NCI-H2227 treated with DMSO at 0.1 percent for 48 hours (cell line): ENCODE results near the gene FSTL5.

Experiments
- DNase-seq: peaks from one replicate; lab custom pipeline; 2025; lab: John Stamatoyannopoulos, UW

The FSTL5 gene

DNA sequence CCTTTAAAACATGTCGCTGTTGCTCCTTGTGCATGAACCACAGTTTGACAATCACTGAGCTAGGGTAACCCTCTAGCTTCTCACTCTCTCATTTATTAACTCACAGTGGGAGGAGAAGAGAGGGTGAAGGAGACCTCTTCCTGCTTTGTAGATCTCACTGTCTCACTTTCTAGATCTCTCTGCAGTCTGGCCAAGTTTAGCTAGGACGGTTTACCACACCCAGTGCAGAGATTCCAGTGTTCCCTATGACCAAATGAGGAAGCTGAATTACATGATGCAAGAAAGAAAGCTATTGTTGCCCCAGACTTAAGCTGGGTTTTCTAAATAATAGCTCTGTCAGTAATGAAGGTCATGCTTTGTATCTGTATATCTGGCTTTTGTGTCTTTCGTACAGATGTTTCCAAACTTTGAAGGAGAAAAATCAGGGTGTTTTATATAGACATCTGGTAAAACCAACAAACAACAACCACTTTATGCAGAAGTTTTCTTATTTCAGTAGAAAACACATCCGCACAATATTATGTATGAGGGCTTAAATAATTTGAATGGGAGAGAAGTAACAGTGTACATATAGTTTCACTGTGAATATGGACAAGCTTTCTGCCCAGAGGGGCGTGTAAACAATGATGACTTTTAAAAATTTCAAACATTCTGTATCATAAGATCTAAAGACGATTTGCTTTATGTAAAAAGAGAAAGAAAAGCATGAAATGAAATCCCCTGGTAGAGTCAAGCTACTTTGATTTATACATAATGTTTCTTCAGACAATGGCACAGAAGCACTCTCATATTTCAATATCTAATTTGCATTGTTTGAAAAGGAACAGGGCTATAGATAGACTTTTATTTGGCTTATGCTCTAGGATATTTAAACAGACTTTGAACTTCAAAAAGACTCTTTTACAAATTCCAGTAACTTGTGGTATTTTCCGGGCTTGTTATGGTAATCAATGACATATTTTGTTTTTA lies 582.3 kb downstream of the FSTL5 start:
- no peak for DNase-seq

DNA sequence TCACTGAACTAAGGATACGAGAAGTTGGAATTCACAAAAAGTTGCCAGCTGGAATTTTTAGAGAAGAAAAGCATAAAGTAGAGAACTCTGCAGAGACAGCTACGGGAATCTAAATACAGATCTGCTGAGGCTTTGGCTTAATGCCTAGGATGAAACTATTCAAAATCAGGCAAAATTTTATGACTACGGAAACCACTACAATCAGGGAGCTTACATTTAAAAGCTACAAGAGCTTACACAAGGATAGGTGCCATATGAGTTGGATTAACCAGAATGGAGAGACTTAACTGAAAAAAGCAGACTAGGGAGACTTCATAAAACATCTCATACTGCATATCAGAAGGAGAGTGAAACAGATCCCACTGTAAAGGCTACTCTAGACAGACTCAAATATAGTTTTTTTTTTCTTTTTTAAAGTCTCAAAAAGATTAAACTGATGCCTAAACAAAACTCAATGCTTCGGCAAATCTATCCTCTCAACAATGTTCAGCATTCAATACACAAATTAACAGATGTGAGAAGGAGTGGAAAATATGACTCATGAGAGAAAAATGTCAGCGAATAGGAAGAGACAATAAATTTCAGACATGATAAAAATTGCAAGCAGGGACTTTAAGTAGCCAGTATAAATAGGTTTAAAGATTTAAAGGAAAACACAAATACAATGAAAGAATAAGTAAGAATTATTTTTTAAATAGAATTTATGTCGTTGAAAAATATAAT lies 586.1 kb downstream of the FSTL5 start:
- DNase-seq, result no peak

DNA sequence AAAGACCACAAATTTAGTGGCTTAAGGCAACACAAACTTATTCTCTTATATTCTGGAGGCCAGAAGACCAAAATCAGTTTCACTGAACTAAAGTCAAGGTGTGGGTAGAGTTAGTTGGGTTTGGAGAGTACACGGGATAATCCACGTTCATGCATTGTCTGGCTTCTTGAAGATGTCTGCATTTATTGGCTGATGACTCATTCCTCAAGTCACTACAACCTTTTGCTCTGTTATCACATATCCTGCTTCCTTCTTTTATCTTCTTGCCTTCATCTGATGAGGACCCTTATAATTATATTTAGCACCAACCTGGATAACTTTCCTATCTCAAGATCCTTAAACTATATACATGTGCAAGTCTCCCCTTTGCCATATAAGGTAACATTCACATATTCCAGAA lies 590.0 kb downstream of the FSTL5 start:
- no peak for DNase-seq

DNA sequence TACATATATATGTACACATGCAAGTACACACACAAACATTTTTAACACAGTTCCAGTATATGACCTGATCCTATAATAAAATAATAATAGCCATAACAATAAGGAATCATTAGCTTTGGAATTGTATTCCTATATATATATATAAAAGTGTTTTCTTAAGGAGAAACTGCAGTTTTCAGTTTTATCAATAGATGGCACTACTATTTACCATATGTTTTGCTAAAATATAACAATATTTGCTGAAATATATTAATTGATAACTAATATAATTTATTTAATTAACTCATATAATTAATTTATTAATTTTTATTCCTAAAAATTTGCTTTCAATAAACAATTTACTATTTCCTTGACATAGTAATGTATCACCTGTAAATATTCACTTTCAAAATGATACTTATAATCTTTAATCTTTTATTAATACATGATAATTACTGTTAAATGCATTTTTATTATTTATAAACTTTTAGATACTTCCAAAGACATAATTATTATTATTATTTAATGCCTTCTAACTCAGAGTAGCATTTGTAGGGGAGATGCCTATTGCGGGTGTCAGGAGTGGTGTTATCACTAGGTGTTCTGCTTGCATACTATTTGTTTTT lies 599.5 kb downstream of the FSTL5 start:
- no peak for DNase-seq

DNA sequence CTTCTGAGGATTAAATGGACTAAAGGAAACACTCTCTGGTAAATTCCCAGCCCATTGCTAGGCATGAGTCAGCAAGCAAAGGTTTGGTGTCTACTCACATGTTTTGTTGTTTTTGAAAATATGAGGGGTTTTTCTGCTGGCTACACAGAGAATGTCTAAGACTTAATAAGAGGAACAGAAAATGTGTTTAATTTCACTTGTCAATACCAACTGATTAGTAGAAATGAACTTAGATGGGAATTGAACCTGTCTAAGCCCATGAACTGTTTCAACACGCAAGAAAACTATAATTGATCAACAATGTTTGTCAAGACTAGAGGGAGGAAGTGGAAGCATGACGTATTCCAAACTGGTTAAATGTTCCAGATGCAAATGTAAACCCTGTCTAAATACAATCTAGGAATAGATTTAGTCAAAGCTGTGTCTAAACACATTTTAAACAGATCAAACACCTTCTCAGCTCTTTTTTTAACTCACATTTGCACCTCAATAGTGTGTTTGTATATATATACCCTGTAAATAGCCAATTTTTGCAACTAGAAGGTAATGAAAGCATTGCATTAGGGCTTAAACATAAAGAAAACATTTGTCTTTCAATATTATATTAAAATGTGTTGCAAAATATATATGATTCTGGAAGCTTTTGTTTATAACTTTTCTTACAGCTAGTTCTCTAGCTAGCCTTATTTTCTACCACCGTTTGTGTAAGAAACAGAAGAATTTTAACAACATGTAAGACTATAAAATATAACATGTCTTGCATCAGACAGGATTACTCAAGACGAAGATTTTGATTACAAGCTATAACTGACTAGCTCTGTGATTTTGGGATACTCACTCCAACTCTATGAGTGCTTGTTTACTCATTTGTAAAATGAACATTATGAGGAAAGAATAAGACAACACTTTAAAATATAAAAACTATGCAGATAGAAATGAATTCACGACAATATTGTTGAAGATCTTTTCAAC lies 607.8 kb downstream of the FSTL5 start:
- DNase-seq, result no peak

DNA sequence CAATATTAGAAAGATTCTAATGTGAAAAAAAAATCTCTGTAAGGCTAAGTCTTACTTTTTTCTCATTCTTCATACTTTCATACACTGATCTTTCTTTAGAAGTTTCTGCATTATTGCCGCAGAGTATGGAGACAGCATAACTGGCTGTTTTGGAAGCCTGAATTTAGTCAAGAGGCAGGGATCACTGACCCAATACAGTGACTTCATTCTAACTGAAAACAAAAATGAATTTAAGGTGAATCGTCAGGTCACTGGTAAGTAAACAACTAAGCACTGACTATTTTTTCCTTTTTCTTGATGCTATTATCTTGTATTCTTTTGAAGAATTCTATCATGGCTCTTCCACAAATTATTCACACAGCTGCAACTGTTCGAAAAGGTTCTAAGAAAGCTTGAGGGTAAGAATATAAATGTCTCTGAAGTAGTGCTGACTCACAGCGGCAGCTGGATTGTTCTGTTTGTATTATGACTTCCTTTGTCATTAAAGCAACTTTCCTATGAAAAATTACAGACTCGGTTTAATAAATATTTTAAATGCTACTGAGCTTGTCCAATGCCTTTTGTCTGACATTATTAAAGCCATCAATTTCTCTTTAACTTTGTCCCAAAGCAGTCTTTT lies 609.3 kb downstream of the FSTL5 start:
- no peak for DNase-seq

DNA sequence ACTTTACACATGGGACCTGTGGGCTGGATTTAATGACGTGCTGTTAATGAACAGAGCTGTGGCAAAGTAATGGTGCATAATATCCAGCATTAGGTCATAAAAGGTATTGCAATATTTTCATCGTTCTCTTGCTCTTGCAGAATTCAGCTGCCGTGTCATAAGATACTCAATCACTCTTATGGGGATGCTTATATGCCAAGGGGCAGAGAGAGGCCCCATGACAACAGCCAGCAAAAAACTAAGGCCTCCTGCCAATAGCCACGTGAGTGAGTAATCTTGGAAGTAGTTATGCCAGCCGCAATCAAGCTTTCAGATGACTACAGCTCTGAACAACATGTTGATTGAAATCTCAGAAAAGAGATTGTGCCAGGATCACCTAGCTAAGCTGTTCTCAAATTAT lies 616.9 kb downstream of the FSTL5 start:
- no peak for DNase-seq

DNA sequence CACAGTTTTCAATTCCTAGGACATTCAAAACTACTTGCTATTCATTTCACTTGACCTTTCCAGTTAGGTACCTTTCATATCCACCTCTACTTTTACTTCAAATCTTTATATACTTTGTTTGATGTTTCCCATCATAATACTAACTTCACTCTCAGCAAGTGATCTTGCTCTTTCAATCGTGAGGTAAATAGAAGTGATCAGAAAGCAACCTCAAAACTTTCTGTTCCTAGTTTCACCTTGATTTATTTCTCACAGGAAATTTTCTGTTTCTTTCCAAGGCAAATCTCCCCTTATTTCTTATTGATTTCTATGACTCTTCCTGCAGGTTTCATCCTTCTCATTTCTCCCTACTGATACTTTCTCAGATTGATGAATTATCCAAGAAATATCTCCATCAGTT lies 623.5 kb downstream of the FSTL5 start:
- DNase-seq, result no peak

DNA sequence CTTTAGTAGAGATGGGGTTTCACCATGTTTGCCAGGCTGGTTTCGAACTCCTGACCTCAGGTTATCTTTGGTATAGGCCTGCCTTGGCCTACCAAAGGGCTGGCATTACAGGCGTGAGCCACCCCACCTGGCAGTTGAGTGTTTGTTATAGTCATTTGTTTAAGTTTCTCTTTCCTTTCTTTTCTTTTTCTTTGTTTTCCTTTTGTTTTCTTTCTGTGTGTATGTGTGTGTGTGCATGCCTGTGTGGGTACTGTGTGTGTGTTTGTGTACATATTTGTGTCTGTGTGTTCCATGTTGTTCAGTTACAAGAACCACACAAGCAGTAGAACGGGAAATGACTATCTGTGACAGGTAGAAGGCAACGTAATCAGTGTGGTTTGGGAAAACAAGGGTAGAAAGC lies 624.9 kb downstream of the FSTL5 start:
- DNase-seq, result no peak

DNA sequence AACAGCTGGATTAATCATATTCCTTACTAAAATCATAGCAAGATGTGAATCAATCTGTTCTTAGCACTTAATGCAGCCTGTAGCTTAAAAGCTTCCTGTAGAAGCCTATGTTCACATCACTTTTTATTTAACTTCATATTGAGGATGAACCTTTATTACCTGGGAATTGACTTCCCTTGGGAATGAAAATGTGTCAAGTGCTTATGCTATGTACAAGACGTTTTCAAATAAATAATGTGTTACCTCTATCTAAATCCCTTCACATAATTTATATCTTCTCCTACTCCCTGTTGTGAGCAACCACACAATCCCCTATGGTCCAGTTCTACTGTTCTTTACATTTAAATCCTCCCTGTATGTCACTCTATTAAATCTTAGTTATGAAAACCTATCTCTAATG lies 633.1 kb downstream of the FSTL5 start:
- no peak for DNase-seq

DNA sequence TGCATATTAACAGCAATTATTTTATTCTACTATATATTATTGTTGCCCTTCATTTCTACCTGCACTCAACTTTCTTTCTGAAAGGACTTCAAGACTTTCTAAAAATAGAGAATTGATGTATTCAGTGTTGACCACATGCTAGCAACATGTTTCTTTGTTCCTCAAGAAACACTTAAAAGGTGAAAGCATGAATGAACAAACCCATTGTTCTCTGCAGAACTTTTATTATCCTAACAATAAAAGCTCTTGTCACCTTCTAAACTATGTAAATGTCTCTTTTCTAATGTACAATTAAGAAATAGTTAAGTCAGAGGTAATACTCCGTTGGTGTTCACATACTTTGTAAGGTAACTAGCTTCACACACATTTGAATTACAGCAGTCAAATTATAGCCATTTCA lies 638.7 kb downstream of the FSTL5 start:
- no peak for DNase-seq

DNA sequence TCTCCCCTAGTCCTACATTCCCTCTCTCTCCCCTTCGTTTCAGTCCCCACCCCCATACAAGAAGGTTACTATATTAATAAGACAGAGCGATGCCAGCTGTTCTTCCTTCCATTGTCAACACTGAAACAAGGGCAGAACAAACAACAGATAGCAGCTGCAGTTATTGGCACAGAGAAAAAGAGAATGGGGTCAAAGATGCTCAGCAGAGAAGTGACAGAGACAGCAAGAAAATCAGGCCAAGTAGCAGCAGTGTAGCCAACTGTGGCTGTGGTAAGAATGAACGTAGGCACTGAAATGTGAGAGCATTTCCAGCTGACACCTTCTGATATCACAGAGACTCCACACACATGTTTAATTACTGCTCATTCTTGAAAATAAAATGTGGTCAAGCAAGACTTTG lies 641.8 kb downstream of the FSTL5 start:
- DNase-seq, result no peak

DNA sequence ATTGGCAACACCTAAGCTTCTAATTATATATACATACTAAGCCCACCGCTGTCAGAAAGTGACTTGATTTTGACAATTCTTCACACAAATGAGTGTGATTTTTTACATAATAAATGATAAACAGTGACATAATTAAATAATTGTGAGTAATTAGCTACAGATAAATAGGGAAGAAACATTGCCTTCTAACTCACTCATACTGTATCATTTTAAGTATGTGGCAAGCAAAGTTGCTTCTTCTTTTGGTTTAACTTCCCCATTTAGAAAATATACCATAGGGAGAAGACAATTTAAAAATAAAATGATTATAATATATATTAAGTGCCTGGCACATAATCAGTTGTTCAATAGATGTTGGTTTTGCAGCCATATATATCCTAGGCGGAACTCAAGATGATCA lies 644.2 kb downstream of the FSTL5 start:
- DNase-seq, result no peak

DNA sequence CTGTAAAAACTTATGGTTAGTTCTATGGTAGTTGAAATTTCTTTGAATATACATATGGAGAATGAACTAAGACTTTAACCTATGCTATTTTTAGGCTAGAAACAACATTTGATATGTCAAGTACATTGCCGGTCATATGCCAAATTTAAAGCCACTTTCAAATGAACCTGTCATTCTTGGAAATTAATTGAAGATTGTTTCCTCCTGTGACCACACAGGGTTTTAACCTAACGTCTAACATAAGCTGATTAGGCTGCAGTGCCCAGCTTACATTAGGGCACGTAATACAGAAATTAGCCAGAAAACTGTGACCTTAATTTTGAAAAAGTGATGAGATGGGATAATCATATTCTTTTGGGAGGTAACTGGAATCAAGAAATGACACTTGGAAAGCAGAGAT lies 645.9 kb downstream of the FSTL5 start:
- no peak for DNase-seq

DNA sequence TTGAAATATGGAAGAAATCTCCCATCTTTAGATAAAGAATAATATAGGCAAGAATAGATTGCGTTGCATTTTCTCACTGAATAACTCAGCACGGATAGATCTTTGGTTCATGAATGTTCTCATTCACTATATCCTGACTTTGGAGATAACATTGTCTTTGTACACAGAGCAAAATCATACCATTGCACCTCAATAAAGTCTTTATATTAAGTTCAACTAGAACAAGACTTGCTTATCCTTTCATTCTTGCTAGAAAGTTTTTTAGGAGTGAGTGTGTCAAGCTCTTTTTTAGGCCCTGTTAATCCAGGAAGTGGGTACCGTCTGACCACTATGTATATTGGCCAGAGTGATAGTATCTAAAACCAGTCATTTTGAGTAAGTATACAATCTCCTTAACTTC lies 658.7 kb downstream of the FSTL5 start:
- no peak for DNase-seq

DNA sequence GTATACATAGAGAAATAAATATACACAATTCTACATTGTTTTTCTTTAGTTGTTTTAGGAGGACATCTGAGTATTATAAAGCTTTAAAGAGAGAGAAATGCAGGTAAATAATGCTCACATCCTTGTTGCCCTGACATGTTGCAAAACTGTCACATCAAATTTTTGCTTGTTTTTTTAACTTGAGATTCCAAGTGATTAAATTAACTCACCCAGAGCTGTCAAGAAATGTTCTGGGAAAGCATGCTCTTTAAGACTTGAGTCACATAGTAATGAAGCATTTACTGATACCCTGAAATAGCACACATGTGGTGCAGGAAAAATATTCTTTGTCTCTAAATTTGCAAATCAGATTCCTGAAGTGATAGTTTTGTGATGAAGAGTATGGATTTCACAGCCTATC lies 665.6 kb downstream of the FSTL5 start:
- DNase-seq, result no peak

DNA sequence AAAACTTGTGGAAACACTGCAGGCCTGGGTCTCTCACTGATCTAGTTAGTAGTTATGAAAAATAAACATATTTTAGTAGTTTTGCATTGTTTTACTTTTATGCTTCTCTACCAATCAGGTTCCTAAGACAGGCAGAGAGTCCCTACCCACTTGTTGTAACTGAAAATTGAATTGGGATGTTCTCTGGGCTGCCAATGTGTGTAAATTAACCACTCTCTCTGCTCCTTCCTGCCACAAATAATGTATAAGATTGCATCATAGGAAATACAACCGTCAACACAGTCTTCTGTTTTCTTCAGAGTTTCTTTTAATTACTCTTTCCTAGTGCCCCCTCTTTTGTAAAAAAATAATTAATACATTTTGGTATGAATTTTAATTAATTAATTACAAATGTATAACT lies 677.3 kb downstream of the FSTL5 start:
- DNase-seq, result no peak

DNA sequence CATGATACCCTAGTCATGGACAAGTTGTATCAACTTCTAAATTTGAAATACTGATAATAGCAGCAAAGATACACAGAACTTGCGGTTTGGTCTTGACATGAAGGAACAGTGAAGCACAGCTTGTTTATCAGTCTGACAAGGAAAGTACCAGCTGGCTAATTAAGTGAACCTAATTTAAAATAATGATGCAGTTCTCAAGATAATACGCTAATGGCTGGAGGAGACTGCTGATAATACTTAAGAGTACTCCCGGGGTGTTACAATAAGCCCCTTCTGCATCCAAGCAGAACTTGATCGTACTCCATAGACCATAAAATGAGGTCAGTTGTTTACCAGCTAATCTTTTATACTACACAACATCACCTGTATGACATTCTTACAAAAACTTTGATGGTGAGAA lies 697.5 kb downstream of the FSTL5 start:
- DNase-seq, result no peak

DNA sequence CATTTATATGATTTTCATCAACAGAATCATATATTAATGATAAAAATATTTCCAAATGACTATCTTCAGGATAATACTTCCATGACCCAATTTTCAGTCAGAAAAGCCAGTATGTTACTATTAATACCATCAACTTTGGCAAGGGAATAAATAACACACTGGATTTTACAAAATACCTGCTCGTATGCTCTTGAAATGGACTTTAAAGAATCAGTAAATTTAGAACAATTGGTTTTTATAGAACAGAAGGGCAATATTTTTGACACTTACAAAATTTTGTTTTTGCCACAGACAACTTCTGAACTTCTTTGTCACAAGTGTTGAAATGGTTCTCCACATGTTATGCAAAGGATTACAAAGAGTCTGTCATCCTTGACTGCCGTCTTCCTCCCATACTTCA lies 700.4 kb downstream of the FSTL5 start:
- DNase-seq, result no peak

DNA sequence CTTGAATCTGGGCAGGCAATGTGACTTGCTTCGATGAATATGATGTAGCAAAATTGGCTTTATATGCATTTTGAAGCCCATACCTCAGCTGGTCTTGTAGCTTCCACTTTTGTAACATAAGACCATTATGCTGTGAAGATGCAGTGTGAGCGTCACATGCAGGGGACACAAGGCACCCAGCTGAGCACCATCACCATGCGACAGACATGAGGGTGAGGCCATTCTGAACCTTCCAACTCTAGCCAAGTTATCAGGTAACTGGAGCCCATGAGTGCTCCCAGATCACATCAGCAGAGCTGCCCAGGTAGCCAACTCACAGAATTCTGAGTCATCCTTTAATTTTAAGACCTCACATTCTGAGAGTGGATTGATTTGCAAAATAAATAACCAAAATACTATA lies 705.9 kb downstream of the FSTL5 start:
- DNase-seq, result no peak

DNA sequence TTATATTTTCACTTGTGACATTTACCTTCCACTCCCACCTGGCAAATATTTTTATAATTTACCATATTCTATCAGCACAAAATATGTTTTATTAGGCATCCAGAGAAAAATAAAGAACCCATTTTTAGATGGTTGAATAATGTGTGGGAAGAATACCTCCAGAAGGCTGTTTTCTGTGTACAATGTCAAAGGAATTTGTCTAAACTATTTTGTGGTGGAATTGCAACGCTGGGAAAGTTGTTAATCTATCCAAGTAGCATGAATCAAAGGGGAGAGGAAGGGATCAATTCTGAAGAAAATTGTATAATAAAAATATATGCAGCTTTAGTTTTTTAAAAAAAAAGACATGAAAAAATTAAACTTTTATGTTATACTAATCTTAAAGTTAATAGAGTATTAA lies 706.5 kb downstream of the FSTL5 start:
- DNase-seq, result no peak
